ENCODE data around the gene PLPPR3. TPM values are rescaled to one million over a fixed set of nuclear protein-coding genes. Genes with fewer than 3 reads are reported as not detected.

The PLPPR3 gene
- total RNA-seq, 1 experiment from 2014 or later, result not detected

DNA sequence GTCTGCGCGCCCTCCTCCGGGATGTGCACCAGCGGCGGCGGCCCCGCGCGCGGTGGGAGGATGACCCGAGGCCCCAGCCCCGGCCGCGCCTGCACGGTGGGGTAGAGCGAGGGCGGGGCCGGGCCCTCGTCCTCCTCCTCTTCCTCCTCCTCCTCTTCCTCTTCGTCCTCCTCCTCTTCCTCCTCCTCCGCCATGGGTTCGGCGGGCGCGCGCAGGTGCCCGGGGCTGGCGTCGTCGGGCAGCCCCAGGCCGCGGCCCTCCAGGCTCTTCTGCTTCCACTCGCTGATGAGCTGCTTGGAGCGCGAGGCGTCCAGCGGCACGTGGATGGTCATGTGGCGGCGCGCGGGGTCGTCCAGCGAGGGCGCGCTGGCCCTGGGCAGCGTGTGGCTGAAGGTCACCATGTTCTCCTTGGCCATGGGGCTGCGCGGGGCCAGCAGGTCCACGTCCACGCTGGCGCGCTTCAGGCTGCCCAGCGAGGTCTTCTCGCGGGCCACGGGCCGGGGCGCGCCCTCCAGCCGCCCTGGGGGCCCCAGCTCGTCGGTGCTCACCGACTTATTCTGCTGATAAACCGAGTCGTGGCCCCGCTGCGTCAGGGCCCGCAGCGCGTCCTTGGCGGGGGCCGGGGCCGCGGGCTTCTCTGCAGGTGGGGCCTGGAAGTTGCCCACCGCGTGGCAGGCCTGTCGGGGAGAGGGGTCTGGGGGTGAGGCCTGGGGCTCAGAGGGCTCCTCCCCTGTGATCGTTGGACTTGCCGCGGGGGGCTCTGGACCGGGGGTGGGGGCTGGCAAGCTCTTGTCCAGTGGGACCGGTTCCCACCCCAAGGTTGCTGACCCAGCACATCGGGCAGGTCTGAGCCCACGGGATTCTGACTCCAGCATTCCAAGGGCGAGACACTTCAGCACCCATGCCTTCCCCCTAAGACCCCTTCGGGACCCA, 8.3 kb downstream of the PLPPR3 start:
- no peak for DNase-seq
- Mint-ChIP-seq H3K27me3 (ENCODE audit: unreplicated experiment) (peaks cover 13% of the 10 kb centered on the region), H3K4me3 (ENCODE audit: low read depth, unreplicated experiment) (no peak overlapping the region), H3K36me3 (ENCODE audit: insufficient read depth, unreplicated experiment) (peaks cover 65% of the 10 kb centered on the region), H3K27ac (ENCODE audit: unreplicated experiment) (no peak overlapping the region), H3K9me3 (ENCODE audit: low read depth, unreplicated experiment) (no peaks in the 10 kb centered on the region), H3K4me1 (ENCODE audit: low read depth, unreplicated experiment) (no peaks in the 10 kb centered on the region)
- no TSS peak for BruUV-seq (replicated peaks)
- CTCF ChIA-PET, result no interaction called here
- intact Hi-C loops (cut with micrococcal nuclease; ENCODE audit: unreplicated experiment), result no loop called here
- TF ChIP-seq, protein P1, sequence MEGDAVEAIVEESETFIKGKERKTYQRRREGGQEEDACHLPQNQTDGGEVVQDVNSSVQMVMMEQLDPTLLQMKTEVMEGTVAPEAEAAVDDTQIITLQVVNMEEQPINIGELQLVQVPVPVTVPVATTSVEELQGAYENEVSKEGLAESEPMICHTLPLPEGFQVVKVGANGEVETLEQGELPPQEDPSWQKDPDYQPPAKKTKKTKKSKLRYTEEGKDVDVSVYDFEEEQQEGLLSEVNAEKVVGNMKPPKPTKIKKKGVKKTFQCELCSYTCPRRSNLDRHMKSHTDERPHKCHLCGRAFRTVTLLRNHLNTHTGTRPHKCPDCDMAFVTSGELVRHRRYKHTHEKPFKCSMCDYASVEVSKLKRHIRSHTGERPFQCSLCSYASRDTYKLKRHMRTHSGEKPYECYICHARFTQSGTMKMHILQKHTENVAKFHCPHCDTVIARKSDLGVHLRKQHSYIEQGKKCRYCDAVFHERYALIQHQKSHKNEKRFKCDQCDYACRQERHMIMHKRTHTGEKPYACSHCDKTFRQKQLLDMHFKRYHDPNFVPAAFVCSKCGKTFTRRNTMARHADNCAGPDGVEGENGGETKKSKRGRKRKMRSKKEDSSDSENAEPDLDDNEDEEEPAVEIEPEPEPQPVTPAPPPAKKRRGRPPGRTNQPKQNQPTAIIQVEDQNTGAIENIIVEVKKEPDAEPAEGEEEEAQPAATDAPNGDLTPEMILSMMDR (IDR thresholded peaks at IDR 0.05; ENCODE audit: unreplicated experiment), result no peak

DNA sequence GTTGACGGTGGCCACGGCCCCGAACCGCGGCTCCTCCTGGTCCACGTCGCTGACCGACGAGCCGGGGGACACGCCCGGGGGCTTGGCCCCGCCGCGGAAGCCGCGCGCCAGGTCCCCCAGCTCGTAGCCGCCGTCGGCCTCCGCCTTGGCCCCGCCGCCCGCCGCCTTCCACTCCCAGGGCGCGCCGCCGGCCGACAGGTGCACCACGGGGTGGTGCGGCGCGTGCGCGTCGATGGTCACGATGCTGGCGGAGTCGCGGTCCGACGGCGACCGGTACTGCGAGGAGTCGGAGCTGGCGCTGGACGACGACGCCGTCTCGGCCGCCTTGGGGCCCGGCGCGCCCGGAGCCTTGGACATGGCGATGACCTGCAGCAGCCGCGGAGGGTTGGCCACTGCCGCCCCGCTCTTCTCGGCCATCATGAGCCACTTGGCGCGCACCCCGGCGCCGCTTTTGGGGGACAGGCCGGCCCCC, 9.0 kb downstream of the PLPPR3 start:
- no peak for DNase-seq
- Mint-ChIP-seq H3K4me3 (ENCODE audit: low read depth, unreplicated experiment) (no peak overlapping the region), H3K27ac (ENCODE audit: unreplicated experiment) (no peak overlapping the region), H3K27me3 (ENCODE audit: unreplicated experiment) (peaks cover 13% of the 10 kb centered on the region), H3K36me3 (ENCODE audit: insufficient read depth, unreplicated experiment) (peaks cover 70% of the 10 kb centered on the region), H3K9me3 (ENCODE audit: low read depth, unreplicated experiment) (no peaks in the 10 kb centered on the region), H3K4me1 (ENCODE audit: low read depth, unreplicated experiment) (no peaks in the 10 kb centered on the region)
- BruUV-seq (replicated peaks), result no TSS peak
- intact Hi-C loops (cut with micrococcal nuclease; ENCODE audit: unreplicated experiment), result no loop called here
- CTCF ChIA-PET, result no interaction called here
- TF ChIP-seq, protein P1 (IDR thresholded peaks at IDR 0.05; ENCODE audit: unreplicated experiment), result no peak

DNA sequence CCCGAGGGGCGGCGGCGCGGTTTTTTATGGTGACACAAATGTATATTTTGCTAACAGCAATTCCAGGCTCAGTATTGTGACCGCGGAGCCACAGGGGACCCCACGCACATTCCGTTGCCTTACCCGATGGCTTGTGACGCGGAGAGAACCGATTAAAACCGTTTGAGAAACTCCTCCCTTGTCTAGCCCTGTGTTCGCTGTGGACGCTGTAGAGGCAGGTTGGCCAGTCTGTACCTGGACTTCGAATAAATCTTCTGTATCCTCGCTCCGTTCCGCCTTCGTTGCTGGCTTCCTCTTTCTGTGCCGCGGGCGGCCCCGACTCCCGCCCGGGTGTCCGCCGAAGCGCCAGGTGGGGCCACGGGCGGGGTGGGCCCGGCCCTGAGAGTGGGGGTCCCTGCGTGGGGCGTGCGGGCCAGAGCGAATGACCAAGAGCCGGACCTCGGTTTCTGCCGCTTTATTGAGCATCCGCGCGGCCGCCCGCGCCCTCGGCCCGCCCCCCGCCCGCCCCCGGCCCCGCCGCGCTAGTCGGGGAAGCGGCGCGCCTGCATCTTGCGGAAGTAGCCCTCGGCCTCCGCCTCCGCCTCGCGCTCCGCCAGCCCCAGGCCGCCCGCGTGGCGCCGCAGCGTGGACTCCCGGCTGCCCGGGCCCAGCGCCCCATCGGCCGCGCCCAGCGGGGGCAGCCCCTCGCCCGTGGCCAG, 9.6 kb downstream of the PLPPR3 start:
- TF ChIP-seq, protein P1 (IDR thresholded peaks at IDR 0.05; ENCODE audit: unreplicated experiment), result no peak
- no peak for DNase-seq
- CTCF ChIA-PET, result interaction anchor here (0.6 kb wide), 1 partner anchor 128 kb away, joined by 6 read pairs; no protein-coding TSS in a partner anchor
- intact Hi-C loops (cut with micrococcal nuclease; ENCODE audit: unreplicated experiment), result no loop called here
- H3K4me3 Mint-ChIP-seq (ENCODE audit: low read depth, unreplicated experiment), result no peak overlapping the region
- H3K27me3 Mint-ChIP-seq (ENCODE audit: unreplicated experiment), result peaks cover 13% of the 10 kb centered on the region
- H3K36me3 Mint-ChIP-seq (ENCODE audit: insufficient read depth, unreplicated experiment), result peaks cover 72% of the 10 kb centered on the region
- no peaks in the 10 kb centered on the region for H3K4me1 Mint-ChIP-seq (ENCODE audit: low read depth, unreplicated experiment)
- no peaks in the 10 kb centered on the region for H3K9me3 Mint-ChIP-seq (ENCODE audit: low read depth, unreplicated experiment)
- no TSS peak for BruUV-seq (replicated peaks)
- no peak overlapping the region for H3K27ac Mint-ChIP-seq (ENCODE audit: unreplicated experiment)

DNA sequence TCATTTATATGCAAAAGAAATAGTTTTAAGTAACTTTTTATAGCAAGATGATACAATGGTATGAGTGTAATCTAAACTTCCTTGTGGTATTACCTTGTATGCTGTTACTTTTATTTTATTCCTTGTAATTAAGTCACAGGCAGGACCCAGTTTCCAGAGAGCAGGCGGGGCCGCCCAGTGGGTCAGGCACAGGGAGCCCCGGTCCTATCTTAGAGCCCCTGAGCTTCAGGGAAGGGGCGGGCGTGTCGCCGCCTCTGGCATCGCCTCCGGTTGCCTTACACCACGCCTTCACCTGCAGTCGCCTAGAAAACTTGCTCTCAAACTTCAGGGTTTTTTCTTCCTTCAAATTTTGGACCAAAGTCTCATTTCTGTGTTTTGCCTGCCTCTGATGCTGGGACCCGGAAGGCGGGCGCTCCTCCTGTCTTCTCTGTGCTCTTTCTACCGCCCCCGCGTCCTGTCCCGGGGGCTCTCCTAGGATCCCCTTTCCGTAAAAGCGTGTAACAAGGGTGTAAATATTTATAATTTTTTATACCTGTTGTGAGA, 10.2 kb downstream of the PLPPR3 start:
- H3K27ac Mint-ChIP-seq (ENCODE audit: unreplicated experiment), result no peak overlapping the region
- intact Hi-C loops (cut with micrococcal nuclease; ENCODE audit: unreplicated experiment), result no loop called here

More for the DNA sequence above, 10.2 kb downstream of the PLPPR3 start:
- CTCF ChIA-PET, result interaction anchor here (0.6 kb wide), 1 partner anchor 128 kb away, joined by 6 read pairs; no protein-coding TSS in a partner anchor
- no peaks in the 10 kb centered on the region for H3K9me3 Mint-ChIP-seq (ENCODE audit: low read depth, unreplicated experiment)
- H3K4me3 Mint-ChIP-seq (ENCODE audit: low read depth, unreplicated experiment), result no peak overlapping the region
- DNase-seq, result no peak
- peaks cover 75% of the 10 kb centered on the region for H3K36me3 Mint-ChIP-seq (ENCODE audit: insufficient read depth, unreplicated experiment)
- no peaks in the 10 kb centered on the region for H3K4me1 Mint-ChIP-seq (ENCODE audit: low read depth, unreplicated experiment)
- H3K27me3 Mint-ChIP-seq (ENCODE audit: unreplicated experiment), result peaks cover 8% of the 10 kb centered on the region
- TSS peak; percentile 58 for BruUV-seq (replicated peaks)
- TF ChIP-seq, protein P1 (IDR thresholded peaks at IDR 0.05; ENCODE audit: unreplicated experiment), result no peak
